Stimulated activated CD8-positive, alpha-beta memory T cell treated with anti-CD3 and anti-CD28 coated beads, Interleukin-4, amount 100 ng/mL, for 24 hours (primary cell): ENCODE measurements around the gene SH3RF1.
"Not testable (repeated sequence)": the region's sequence is repeated elsewhere in the genome, so short reads cannot be mapped to it uniquely, and the experiment has no call there.

Experiments used
- DNase-seq: peaks from one replicate; pipeline ENCODE4 v3.0.0-alpha.2; 2020; ENCODE audit warnings: low read depth

The SH3RF1 gene

DNA sequence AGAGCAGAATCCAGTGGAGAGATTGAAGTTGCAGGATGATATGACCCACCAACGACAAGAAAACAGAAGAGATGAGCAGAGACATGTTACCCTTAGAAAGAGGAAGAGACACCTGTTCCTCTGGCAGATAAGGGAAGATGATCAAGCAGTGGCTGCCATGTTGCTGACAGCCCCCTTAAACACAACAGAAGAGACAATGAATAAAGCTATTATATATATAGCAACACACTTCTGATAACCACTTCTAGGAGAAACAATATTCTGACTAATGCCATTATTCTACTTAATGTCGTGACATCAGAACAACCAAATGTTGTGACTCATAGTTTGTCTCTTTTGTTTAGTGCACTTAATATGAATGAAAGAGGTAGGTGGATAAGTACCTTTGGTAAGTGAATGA, 44.9 kb downstream of the SH3RF1 start:
- no peak for DNase-seq

- DNase-seq = no peak
These were observed 45.6 kb downstream of the SH3RF1 start for GRCh38 chr4:169225058-169225751.

- no peak for DNase-seq
These were observed 48.0 kb downstream of the SH3RF1 start for GRCh38 chr4:169222761-169223160.

- no peak for DNase-seq
These were observed 49.1 kb downstream of the SH3RF1 start for GRCh38 chr4:169221662-169222061.

GRCh38 chr4:169220854-169221411, 49.8 kb downstream of the SH3RF1 start:
- no peak for DNase-seq

DNA sequence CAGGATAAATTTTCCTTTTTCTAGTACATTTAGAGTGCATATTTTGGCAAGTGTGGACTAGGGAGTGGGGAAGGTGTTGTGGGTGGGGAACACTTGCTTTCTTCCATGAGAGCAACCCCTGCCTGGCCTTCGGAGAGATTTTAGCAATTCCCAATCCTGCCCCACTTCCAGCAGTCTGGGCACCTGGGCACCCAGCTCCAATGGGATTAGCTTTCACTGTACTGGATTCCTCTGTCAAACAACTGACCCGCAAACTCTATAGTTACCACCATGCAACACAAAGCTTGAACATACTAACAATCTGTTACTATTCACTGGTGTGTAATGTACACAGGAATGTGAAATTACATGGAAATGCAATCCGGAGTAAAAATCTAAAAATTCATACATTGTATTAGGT, 50.3 kb downstream of the SH3RF1 start:
- DNase-seq = no peak

- no peak for DNase-seq
These were observed 51.3 kb downstream of the SH3RF1 start for GRCh38 chr4:169219440-169219839.

- no peak for DNase-seq
These were observed 55.1 kb downstream of the SH3RF1 start for GRCh38 chr4:169215656-169216055.

DNA sequence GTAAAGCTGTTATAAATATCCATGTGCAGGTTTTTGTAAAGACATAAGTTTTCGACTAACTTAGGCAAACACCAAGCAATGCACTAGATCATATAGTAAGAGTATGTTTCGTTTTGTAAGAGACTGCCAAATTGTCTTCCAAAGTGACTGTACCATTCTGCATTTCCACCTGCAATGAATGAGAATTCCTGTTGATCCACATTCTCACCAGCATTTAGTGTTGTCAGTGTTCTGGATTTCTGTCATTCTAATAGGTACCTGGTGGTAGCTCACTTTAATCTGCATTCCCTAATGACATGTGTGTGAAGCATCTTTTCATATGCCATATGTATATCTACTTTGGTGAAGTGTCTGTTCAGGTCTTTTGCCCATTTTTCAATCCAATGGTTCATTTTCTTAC, 57.8 kb downstream of the SH3RF1 start:
- DNase-seq = no peak

DNA sequence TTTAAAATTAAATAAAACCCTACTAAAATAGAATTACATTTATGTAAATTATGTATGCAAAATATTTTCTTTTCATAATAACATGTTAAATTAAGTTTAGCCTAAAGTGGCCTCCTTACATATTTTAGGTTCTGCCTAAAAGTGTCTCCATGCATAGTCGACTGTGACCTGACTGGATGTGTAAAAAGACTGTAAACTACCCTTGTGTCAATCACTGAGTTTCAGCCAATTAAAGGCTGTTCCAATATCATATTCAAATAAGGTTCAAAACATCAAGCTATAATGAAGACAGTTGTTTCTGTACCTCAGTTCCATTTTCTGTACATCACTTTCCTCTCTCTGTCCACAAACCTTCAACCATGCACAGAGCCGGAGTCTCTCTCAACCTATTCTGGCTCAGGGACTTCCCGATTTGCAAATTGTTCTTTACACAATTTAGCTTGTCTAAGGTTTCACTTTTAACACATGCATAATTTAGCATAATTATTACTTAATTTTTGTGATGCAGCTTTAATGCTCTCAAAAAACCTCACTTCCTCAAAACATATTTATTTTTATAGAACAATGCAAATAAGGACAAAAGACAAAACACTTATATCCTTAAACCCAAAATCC, 60.1 kb downstream of the SH3RF1 start:
- no peak for DNase-seq

GRCh38 chr4:169209388-169209883, 61.3 kb downstream of the SH3RF1 start:
- DNase-seq = no peak

GRCh38 chr4:169208516-169208915, 62.2 kb downstream of the SH3RF1 start:
- no peak for DNase-seq

DNA sequence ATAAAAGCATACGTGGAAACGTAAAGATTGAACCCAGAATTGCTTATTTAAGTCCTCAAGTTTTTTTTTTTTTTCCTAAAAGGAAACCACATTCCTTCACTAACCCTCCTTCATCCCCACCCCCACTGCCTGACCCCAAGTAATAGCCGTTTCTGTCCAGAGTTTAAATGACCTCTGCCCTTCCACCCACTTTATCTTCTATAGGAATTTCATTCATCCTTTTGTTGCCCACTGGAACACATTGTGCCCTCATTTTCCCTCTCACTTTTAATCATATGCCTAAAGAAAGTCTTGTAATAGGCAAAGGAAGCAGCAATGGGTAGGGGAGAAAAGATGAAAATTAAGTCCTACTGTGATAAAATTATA, 62.7 kb downstream of the SH3RF1 start:
- no peak for DNase-seq

GRCh38 chr4:169207436-169208089, 63.2 kb downstream of the SH3RF1 start:
- DNase-seq = no peak

DNA sequence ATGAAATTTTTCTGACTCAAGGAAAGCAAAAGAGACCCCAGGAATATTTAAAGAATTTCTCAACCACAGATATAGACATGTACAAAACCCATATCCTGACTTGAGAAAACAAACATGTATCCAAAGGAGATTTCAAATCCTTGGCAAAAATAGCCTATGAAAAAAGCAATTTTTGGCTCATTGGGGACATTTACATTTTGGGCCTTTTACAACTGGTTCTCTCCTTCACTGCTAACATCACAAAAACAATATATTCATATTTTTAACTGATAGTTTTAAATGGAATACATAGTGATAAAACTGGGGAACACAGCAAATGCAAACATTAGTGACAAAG, 65.0 kb downstream of the SH3RF1 start:
- DNase-seq = no peak

- no peak for DNase-seq
These were observed 65.5 kb downstream of the SH3RF1 start for GRCh38 chr4:169205075-169205743.

DNA sequence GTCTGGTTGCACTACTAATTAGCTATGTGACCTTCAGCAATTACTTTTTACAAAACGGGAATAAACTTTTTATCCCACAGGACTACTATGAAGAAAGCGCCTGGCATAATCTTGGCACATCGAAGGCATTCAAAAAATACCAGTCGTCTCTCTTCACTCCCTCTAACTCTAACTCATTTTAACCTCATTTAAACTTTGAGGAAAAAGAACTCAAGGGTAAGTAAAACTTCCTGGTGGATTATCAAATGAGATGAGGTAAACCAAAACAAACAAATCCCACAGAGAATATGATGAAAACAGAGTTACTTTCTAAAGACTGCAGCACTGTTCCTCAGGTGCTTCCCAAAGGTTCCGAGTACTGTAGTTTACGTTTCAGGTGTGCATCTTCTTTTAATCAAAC, 66.9 kb downstream of the SH3RF1 start:
- no peak for DNase-seq

DNA sequence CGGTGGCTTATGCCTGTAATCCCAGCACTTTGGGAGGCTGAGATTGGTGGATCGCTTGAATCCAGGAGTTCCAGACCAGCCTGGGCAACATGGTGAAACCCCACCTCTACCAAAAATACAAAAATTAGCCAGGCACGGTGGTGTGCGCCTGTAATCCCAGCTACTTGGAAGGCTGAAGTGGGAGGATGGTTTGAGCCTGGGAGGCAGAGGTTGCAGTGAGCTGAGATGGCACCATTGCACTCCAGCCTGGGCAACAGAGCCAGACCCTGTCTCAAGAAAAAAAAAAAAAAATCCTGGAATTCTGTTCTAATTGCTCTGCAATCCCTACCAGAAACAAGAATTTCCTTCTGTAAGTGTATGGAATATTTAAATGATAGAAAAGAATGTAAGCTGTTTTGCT, 67.5 kb downstream of the SH3RF1 start:
- DNase-seq = not testable (repeated sequence)

- DNase-seq = no peak
These were observed 67.9 kb downstream of the SH3RF1 start for GRCh38 chr4:169202878-169203277.

GRCh38 chr4:169202145-169202699, 68.5 kb downstream of the SH3RF1 start:
- DNase-seq = no peak

- DNase-seq = no peak
These were observed 69.3 kb downstream of the SH3RF1 start for GRCh38 chr4:169201222-169202144.
